ENCODE results near the gene DEPDC5.
"Not testable (repeated sequence)": the region's sequence is repeated elsewhere in the genome, so short reads cannot be mapped to it uniquely, and the experiment has no call there.

The DEPDC5 gene

DNA sequence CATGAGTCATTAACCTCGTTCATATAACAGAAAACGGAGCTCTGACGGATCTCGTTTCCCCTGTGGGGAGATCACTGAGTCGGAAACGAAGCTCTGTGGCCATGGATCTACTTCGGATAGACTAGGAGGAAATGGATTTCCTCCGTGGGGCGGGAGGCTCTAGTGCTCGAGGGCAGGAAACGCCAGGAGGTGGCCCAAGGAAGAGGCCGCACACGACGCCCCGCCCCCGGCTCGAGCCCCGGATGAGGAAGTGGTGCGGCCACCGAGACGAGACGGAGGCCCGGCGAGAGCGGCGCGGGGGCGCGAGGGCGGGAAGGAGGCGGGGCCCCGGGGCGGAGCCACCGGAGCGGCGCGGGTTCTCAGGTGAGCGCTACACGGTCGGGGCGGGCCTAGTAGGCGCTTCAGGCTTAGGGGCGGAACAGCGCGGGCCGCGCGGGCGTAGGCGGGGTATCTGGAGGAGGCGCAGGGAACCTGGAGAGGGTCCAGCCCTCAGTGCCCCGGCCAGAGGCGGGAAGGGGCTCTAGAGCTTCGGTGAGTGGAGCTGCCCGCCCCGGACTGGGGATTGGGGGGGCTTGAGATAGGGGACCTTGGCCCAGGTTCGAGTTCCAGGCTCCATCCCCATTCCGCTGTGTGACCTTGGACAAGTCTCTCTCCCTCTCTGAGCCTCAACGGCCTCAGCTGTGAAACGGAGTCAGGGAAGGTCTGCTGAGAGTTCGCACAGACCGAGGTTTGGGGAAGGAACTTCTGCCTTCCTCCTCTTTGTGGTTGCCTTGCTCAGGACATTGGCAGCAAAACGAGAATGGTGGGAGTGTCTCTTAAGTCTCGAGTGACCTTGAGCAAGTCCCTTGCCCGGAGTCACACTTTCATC is at the start of gene DEPDC5:
Gene DEPDC5 (plus strand): TSS at position 386 of the 868 bp plus-strand sequence. CDS start 903 bp downstream, outside the sequence.
- DNase-seq (ENCODE audit: low read depth) = peak; percentile 86

DNA sequence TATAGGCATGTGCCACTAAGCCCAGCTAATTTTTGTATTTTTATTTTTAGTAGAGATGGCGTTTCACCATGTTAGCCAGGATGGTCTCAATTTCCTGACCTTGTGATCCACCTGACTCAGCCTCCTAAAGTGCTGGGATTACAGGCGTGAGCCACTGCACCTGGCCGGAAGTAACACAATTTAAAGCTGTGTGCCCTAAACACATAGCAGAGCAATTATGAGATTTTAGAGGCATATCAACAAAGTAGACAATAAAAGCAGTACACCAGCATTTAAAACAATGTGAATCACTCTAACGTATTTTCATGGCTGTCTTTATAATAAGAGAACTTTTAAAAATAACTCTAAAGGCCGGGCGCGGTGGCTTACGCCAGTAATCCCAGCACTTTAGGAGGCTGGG is 46.3 kb upstream of the DEPDC5 start:
- DNase-seq (ENCODE audit: low read depth) = no peak

DNA sequence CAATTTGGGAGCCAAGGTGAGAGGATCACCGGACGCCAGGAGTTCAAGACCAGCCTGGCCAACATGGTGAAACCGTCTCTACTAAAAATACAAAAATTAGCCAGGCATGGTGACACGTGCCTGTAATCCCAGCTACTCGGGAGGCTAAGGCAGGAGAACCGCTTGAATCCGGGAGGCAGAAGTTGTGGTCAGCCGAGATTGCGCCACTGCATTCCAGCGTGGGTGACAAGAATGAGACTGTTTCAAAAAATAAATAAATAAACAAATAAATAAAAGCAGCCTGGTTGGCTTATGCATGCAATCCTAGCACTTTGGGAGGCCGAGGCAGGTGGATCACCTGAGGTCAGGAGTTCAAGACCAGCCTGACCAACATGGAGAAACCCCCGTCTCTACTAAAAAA is 42.6 kb upstream of the DEPDC5 start:
- DNase-seq (ENCODE audit: low read depth) = not testable (repeated sequence)

DNA sequence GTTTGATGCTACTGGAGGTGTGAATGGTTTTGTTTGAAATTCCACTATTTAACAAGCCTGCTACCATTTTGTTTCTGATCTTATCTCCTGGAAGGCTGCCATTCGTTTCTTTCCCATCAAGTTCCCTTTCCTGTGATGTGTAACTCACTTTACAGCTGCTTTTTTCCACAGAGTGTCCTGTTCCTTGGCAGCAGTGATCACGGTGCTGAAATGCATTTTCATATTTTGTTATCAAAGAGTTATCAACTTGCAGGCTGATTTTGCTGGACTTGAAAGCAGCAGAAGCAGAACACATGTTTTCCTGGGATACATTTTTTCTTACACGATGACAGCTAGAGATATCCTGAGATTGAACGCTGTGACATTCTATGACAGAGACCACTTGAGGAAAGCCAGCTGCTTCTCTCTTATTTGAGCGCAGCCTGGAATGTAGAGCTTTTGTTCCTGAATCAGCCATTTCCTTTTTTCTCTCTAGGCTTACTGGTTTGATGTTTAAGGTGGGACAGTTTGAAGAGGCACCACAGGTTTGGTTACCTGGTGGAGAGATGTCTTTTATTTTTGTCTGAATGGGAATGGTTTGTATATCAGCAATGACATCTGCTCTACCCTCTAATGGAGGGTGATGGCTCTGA is 38.6 kb upstream of the DEPDC5 start:
- no peak for DNase-seq (ENCODE audit: low read depth)

DNA sequence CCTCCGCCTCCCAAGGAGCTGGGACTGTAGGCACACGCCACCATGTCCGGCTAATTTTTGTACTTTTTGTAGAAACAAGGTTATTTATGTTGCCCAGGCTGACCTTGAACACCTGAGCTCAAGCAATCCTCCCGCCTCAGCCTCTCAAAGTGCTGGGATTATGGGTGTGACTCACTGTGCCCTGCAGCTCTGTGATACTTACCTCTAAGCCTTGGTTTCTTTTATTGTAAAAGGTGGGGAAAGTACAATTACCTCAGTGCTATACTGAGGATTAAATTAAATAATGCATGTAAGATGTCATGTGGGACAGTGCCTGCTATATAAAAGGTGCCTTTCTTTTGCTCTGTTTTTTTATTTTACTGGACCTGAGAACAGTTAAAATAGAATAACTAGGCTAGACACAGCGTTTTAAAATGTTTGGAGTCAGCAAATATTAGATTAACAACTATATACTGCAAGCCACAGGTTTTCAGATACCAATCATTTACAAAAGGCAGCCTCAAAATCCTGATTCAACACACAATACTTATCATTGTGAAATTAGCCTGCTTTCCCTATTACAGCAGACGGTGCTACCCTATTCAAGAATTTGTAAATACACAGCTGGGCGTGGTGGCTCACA is 33.9 kb upstream of the DEPDC5 start:
- DNase-seq (ENCODE audit: low read depth) = no peak

DNA sequence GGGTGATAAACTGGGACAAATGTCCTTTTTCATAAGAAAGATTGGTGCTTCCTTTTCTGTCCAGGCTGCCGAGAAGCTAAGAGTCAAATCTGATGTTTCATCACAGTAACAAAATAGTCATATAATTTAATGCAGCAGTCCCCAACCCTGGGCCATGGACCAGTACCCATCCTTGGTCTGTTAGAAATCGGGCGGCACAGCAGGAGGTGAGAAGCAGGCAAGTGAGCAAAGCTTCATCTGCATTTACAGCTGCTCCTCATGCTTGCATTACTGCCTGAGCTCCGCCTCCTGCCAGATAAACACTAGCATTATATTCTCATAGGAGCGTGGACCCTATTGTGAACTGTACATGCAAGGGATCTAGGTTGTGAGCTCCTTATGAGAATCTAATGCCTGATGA is 30.1 kb upstream of the DEPDC5 start:
- no peak for DNase-seq (ENCODE audit: low read depth)

DNA sequence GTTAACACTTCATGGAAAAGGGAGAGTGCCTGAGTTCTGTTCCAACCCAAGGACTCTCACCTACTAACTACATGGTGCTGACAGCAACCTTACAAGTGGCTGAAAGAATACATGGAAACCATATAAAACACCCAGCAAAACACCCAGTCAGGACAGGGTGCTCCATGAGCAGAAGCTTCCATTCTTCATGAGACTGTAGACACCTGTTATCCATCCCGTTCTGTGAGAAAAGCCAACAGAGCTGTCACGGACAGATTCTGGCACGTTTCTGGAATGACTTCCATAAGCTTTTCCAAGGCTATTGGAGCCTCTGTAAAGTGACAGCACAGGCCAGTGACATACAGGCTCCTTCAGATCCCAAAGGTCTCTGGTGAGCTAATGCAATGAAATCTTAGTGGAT is 27.1 kb upstream of the DEPDC5 start:
- DNase-seq (ENCODE audit: low read depth) = no peak

DNA sequence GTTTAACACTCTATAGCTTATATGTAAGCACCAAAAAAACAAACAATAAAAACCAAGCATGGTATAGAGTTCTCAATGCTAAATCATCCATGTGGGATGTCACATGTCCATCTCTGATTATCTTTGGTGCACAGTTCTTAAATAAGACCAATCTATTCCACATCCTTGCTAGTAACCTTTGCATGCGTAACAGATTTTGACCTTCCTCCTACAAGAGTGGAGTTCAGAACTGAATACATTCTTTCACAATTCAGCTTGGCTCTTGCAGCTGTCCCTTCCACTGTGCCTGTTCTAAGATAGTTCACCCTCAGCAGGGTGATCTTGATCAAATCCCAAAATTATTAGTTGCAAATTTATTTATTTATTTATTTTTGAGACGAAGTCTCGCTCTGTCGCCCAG is 25.0 kb upstream of the DEPDC5 start:
- DNase-seq (ENCODE audit: low read depth) = no peak

DNA sequence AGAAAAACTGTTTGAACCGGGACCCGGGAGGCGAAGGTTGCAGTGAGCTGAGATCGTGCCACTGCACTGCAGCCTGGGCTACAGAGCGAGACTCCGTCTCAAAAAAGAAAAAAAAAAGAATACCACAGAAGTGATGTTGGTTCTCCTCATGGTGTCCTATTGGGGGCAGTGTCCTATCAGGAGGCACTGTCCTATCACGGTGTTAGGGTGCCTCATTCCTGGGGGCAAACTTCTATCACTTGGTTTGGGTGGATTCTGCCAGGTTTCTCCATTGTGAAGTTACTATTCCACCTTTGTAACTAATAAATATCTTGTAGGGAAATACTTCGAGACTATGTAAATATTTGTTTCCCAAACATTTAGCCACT is 23.5 kb upstream of the DEPDC5 start:
- DNase-seq (ENCODE audit: low read depth) = no peak

DNA sequence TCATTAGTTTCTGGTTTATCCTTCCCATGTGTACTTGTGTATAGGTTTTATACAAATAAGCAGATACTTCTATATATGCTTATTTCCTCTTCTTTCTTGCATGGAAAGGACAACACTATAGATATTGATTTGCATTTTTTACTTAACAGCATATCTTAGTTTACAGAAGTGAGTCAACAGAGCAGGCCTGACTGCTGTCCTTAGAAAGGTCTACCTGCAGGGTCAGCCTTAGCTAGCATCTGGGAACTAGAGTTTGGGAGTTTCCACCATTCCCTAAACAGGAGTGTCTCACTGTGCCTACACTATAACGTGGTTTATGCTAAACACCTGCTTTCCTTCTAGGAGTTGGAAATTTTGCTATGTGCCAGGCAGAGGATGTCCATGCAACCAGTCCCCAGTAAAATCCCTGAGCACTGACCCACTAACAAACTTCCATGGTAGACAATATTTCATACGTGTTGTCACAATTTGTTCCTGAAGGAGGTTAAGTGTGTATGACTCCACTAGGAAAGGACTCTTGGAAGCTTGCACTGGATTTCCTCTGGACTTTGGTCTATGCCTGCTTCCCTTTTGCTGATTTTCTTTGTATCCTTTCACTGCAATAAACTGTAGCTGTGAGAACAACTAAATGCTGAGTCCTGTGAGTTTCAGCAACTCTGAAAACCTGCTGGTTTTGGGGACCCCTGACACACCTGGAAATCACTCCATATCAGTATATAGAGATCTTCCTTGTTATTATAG is 21.6 kb upstream of the DEPDC5 start:
- DNase-seq (ENCODE audit: low read depth) = no peak

DNA sequence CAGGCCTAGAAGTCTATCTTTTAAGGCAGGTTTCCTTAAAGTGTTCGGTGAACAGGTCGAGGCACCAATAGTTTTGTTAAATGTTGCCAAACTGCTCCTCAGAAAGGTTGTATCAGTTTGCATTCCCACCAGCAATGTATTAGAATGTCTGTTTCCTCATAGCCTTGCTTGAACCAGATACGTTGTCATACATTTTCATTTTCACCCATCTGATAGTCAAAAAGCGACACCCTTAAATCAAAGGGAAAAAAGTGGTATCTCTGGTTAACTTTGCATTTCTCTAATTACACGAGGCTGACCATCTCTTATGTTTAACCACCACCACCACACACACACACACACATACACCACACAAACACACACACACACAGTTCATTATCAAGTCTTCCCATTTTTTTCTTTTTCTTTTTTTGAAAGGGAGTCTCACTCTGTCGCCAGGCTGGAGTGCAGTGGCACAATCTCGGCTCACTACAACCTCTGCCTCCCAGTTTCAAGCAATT is 20.2 kb upstream of the DEPDC5 start:
- no peak for DNase-seq (ENCODE audit: low read depth)

DNA sequence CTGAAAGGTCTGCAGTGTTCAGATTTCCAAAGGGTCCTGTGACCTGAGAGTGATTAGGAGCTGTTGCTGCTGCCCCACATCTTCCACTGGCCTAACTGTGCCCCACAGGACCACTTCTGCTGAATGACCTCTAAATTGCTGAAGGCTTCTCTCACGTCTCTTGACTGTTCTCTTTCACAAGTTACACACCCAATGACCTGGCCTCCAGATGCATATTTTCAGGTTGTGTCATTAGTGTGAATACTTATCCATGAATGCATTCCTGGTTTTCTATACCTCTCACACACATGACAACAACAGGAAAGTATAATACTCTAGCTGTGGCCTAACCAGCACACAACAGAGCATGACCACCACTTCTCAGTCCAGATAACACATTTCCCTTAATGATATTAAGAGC is 19.3 kb upstream of the DEPDC5 start:
- DNase-seq (ENCODE audit: low read depth) = peak; percentile 24

DNA sequence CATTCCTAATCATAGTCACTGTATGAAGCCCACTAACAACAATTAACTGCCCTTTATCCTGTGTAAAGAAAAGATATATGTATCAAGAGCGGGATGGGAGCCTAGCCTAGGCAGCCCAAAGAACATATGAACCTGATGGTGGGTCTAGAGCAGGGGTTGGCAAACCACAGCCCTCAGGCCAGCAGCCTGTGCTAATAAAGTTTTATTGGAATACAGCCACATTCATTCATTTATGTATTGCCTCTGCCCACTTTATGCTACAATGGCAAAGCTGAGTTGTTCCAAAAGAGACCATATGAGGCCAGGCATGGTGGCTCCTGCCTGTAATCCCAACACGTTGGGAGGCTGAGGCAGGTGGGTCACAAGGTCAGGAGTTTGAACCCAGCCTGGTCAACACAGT is 17.4 kb upstream of the DEPDC5 start:
- DNase-seq (ENCODE audit: low read depth) = no peak

DNA sequence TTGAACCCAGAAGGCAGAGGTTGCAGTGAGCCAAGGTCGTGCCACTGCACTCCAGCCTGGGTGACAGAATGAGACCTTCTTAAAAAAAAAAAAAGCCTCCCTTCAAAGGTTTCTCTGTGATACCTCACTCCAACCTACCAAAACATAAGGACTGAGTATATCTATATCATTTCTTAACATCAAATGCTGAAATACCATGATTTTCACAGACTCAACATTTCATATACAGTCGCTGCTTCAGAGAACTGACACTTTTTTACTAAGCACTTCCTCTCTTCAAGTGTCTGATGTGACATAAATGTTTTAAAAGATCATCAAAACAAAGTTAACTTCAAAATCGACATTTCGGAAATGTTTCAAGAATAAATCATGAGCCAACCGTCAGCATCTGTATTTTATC is 15.9 kb upstream of the DEPDC5 start:
- DNase-seq (ENCODE audit: low read depth) = no peak

DNA sequence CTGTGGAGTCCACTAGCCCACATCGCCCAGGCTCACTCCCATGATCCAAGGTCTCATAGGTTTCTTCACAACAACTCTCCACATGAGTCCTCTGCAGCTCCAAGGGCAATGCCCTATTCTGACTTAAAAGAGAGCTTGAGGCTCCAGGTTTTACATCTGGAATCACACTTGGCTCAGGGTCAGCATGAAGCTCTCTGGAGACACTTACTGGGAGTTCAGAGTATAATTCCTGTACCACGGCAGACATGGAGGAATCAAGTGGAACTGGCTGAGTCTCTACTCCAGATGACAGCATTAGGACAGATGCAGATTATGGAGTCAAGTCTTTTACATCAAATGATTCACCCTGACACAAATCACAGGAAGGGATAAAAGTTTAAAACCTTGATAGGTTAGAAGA is 15.3 kb upstream of the DEPDC5 start:
- no peak for DNase-seq (ENCODE audit: low read depth)

DNA sequence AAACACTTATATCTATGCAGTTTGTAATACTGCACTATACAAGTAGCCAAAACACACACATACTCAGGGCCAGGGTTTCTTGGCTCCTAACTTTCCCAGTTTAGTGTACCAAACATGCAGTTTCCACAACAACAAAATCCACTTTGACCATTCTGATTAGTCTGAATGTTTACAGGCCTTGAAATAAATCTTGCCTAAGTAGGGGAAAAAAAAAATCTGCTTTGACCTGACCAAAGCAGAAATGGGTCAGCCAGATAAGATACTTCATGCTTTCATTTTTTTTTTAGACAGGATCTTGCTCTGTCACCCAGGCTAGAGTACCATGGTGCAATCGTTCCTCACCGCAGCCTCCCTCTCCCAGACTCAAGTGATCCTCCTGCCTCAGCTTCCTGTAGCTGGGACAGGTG is 14.0 kb upstream of the DEPDC5 start:
- no peak for DNase-seq (ENCODE audit: low read depth)

DNA sequence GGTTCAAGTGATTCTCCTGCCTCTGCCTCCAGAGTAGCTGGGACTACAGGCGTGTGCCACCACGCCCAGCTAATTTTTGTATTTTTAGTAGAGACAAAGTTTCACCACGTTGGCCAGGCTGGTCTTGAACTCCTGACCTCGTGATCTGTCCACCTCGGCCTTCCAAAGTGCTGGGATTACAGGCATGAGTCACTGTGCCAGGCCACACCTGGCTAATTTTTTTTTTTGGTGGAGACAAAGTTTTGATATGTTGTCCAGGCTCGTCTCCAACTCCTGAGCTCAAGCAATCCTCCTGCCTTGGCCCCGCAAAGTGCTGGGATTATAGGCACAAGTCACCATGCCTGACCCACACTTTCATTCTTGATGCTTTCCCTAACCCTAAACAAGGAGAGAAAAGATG is 13.5 kb upstream of the DEPDC5 start:
- not testable (repeated sequence) for DNase-seq (ENCODE audit: low read depth)

DNA sequence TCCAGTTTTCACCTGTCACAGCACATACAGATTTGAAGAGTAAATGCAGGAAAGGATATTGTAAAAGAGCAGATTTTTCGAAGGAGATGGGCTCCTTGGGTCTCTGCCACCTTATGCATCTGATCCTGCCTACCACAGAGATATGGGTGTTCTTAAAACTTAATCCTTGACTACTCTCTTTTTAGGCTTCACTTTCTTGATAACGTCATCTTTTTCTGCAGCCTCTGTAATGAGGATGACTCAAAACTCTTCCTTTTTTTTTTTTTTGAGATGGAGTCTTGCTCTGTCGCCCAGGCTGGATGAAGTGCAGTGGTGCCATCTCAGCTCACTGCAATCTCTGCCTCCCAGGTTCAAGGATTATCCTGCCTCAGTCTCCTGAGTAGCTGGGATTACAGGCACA is 11.7 kb upstream of the DEPDC5 start:
- DNase-seq (ENCODE audit: low read depth) = no peak

DNA sequence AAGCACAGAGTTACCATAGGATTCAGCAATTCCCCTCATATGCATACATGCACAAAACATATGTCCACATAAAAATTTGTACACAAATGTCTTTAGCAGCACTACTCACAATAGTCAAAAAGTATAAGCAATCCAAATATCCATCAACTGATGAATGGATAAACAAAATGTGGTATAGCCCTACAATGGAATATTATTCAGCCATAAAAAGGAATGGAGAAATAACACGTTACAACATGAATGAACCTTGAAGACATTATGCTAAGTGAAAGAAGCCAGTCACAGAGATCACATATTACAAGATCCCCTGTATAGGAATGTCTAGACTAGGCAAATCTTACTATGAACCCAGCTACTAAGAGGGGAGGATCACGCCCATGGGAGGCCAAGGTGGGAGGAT is 11.1 kb upstream of the DEPDC5 start:
- no peak for DNase-seq (ENCODE audit: low read depth)

DNA sequence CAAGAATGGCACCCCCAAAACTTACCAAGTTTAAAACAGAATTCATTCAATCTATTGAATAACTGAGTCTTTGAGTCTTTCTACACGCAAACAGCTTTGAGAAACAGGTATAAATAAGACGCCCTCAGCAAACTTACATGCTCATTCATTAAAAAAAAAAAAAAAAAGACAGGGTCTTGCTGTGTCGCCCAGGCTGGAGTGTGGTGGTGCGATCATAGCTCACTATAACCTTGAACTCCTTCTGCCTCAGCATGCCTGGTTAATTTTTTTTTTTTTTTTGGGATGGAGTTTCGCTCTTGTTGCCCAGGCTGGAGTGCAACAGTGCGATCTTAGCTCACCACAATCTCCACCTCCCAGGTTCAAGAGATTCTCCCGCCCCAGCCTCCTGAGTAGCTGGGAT is 9.9 kb upstream of the DEPDC5 start:
- DNase-seq (ENCODE audit: low read depth) = no peak

DNA sequence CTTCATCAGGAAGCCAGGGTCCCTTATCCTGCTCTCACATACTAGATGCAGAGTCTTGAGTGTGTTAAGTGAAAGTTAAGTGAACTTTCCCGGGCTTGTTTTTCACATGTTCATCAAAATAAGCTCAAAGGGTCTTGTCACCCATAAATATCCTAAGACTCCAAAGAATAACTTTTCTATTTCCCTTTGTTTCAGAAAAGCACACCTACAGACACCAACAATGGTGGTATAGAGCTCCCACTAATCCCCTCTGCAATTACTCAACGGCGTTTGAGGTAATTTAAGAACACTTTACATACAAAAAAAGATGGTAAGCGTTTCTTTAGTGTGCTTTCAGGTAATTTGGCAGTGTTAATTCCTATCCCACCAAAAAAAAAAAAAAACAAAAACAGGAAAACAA is 6.4 kb upstream of the DEPDC5 start:
- DNase-seq (ENCODE audit: low read depth) = no peak

DNA sequence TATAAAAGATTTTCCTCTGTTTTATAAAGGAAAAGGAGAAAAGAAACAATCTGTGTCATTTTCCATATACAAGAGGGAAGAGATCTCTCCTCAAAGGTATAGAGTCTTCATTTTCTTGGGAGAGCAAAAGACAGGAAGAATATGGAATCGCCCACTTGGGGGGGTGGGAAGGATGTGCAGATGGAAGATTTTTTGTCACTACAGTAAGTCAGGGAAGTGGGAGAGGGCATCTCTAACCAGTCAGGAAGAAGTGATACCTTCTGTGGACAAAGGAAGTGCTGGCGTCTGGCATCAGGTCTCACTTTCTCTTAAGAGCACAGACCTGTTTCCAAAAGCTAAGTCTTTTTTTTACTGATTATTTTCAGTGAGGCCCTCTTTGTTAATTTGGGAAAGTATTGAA is 5.3 kb upstream of the DEPDC5 start:
- DNase-seq (ENCODE audit: low read depth) = no peak
